Kidney (tissue), 14 donors: Measurements from ENCODE around the gene LDLRAD4. TPM values are rescaled to one million over a fixed set of nuclear protein-coding genes. Genes with fewer than 3 reads are reported as not detected.
A peak's percentile ranks its signal among the peaks of the same experiment; 100 is the strongest.

Experiments
- DNase-seq, 5 donors: peaks; one replicate each; pipeline ENCODE4 v3.0.0-alpha.2; 2013 to 2020
- FAIRE-seq: peaks from 2 replicates; lab custom pipeline; 2012; peaks lifted over from hg19 to GRCh38; lab: Jason Lieb, UNC
- H3K27ac ChIP-seq, 2 donors: one replicate each; pipeline ENCODE4 v1.7.0; 2013; ENCODE audit warnings: low read depth in 2 of 2, low read length in 2 of 2, inconsistent platforms in 1 of 2
- H3K27me3 ChIP-seq: one replicate; pipeline ENCODE4 v1.7.1; 2013; ENCODE audit warnings: low read length, inconsistent platforms; ENCODE audit not compliant: control insufficient read depth, insufficient read depth
- H3K36me3 ChIP-seq, 3 donors: one replicate each; pipeline versions ENCODE4 v1.7.0 to v1.7.1; 2013; ENCODE audit warnings: low read length in 3 of 3, control low read depth in 1 of 3, inconsistent platforms in 1 of 3; ENCODE audit not compliant: insufficient read depth in 3 of 3, control insufficient read depth in 2 of 3
- H3K4me1 ChIP-seq, 3 donors: one replicate each; pipeline versions ENCODE4 v1.7.0 to v1.7.1; 2013; ENCODE audit warnings: low read length in 3 of 3, inconsistent platforms in 1 of 3, low read depth in 1 of 3; ENCODE audit not compliant: control insufficient read depth in 2 of 3, insufficient read depth in 2 of 3
- H3K4me3 ChIP-seq, 3 donors: one replicate each; pipeline versions ENCODE4 v1.7.0 to v1.8.1; 2013; ENCODE audit warnings: low read length in 3 of 3, control low read depth in 1 of 3, inconsistent platforms in 1 of 3
- H3K9ac ChIP-seq, 3 donors: one replicate each; pipeline versions ENCODE4 v1.7.0 to v1.7.1; 2013; ENCODE audit warnings: low read length in 3 of 3, control low read depth in 1 of 3, inconsistent platforms in 1 of 3
- H3K9me3 ChIP-seq, 3 donors: one replicate each; pipeline versions ENCODE4 v1.7.0 to v1.7.1; 2013; ENCODE audit warnings: low read length in 3 of 3, control low read depth in 1 of 3, inconsistent platforms in 1 of 3; ENCODE audit not compliant: control insufficient read depth in 2 of 3, insufficient read depth in 1 of 3
- CTCF ChIP-seq: IDR thresholded peaks from 3 replicates; pipeline ENCODE4 v1.5.1; 2012; ENCODE audit warnings: mild to moderate bottlenecking, moderate library complexity, borderline replicate concordance; ENCODE audit not compliant: insufficient read depth; ENCODE audit errors: extremely low read depth
- intact Hi-C: fragments of 100-400 bp; cut with DNase I; formaldehyde crosslinking; loops from one replicate; pipeline ENCODE4 v1.11.1; 2022
- polyA plus RNA-seq: library from polyadenylated mRNA; stranded (reverse); fragments of 350-450 nt; fragmentation: Illumina TruSeq; extraction: RNeasy Lipid Tissue Mini Kit (QIAGEN cat#74804); gene quantifications from one replicate; pipeline ENCODE4 v1.2.3, GENCODE V29; 2014; ENCODE audit warnings: low read depth, low replicate concordance; ENCODE audit not compliant: insufficient read depth
- total RNA-seq: library from RNA; stranded (reverse); fragmentation: NEBNext Ultra II Directional; extraction: Animal tissue kit (Norgen Biotek cat#: 25700); gene quantifications from one replicate; pipeline ENCODE4 v1.2.1, GENCODE V29; 2021
- donor health status: control.
- donor health status: control.
- donor health status: control.
- donor health status: control.
- donor health status: control.
- donor health status: DM: yes; HTN: yes; CAD: no.
- donor health status: Normal renal cell carcinoma (clear cell type).

The LDLRAD4 gene
- total and polyA plus RNA-seq, 2 donors from 2014 or later: 2.3 to 42.3 TPM

- TF ChIP-seq CTCF: no peak
- no peaks in the 10 kb centered on the region for H3K36me3 ChIP-seq
- H3K4me1 ChIP-seq: peaks cover 2 to 10% (median 7%) of the 10 kb centered on the region in 3 donors
- peak overlapping the region in 1 of 3 donors; percentile 47 for H3K4me3 ChIP-seq
- peak overlapping the region; percentile 5 to 32 for H3K27ac ChIP-seq
- intact Hi-C loops: no loop called here
- H3K27me3 ChIP-seq: no peaks in the 10 kb centered on the region
- no peak for FAIRE-seq
- peak overlapping the region in 1 of 3 donors; percentile 55 for H3K9ac ChIP-seq
- peak; percentile 80 to 88 (median 84) for DNase-seq
- H3K9me3 ChIP-seq: no peaks in the 10 kb centered on the region
Measured at GRCh38 chr18:13641551-13642439, 423.2 kb downstream of the LDLRAD4 start.

GRCh38 chr18:13642440-13642827 lies 423.9 kb downstream of the LDLRAD4 start:
- no peak for DNase-seq
- H3K27me3 ChIP-seq: no peaks in the 10 kb centered on the region
- H3K9me3 ChIP-seq: no peaks in the 10 kb centered on the region
- no peak for TF ChIP-seq CTCF
- H3K4me1 ChIP-seq: peaks cover 2 to 10% (median 7%) of the 10 kb centered on the region in 3 donors
- no peak overlapping the region for H3K9ac ChIP-seq
- FAIRE-seq: no peak
- H3K36me3 ChIP-seq: no peaks in the 10 kb centered on the region
- intact Hi-C loops: no loop called here
- peak overlapping the region in 1 of 3 donors; percentile 47 for H3K4me3 ChIP-seq
- peak overlapping the region; percentile 11 to 32 for H3K27ac ChIP-seq

GRCh38 chr18:13643261-13643751 lies 424.7 kb downstream of the LDLRAD4 start:
- H3K27me3 ChIP-seq: no peaks in the 10 kb centered on the region
- no peak overlapping the region for H3K4me3 ChIP-seq
- H3K36me3 ChIP-seq: no peaks in the 10 kb centered on the region
- H3K9me3 ChIP-seq: no peaks in the 10 kb centered on the region
- no peak for DNase-seq
- H3K9ac ChIP-seq: no peak overlapping the region
- no peak for FAIRE-seq
- H3K4me1 ChIP-seq: peaks cover 2 to 10% (median 7%) of the 10 kb centered on the region in 3 donors
- H3K27ac ChIP-seq: no peak overlapping the region
- intact Hi-C loops: no loop called here
- no peak for TF ChIP-seq CTCF
